Left cardiac atrium (tissue), 4 donors: ENCODE data around the gene CDK5. TPM values are rescaled to one million over a fixed set of nuclear protein-coding genes. Genes with fewer than 3 reads are reported as not detected.

Experiments
- ATAC-seq, 2 donors: fragments of 200-7000 bp; cut with Tn5 transposase; one replicate each; pipeline ENCODE4 v1.9.1; 2020; ENCODE audit warnings: mild to moderate bottlenecking in 2 of 2, moderate library complexity in 2 of 2
- DNase-seq: peaks from one replicate; pipeline ENCODE4 v3.0.0-alpha.2; 2020
- intact Hi-C, 2 donors: fragments of 100-400 bp; cut with DNase I; formaldehyde crosslinking; loops; one replicate each; pipeline versions ENCODE4 v1.14.1 to v1.15.1; 2022 to 2023
- total RNA-seq, 2 donors: library from RNA; stranded (reverse); fragmentation: NEBNext Ultra II Directional; extraction: Animal tissue kit (Norgen Biotek cat#: 25700); gene quantifications; one replicate each; pipeline ENCODE4 v1.2.1, GENCODE V29; 2021
- donor health status: DM: no; HTN: yes; CAD: no.
- donor health status: DM: no; HTN: yes; CAD: no; lungs with severe emphysema.
- donor health status: DM: yes; HTN: yes; CAD: no.
- donor health status: Dilated cardiomyopathy.

The CDK5 gene
- total RNA-seq, 2 donors from 2014 or later: 5.1 to 7.8 TPM

DNA sequence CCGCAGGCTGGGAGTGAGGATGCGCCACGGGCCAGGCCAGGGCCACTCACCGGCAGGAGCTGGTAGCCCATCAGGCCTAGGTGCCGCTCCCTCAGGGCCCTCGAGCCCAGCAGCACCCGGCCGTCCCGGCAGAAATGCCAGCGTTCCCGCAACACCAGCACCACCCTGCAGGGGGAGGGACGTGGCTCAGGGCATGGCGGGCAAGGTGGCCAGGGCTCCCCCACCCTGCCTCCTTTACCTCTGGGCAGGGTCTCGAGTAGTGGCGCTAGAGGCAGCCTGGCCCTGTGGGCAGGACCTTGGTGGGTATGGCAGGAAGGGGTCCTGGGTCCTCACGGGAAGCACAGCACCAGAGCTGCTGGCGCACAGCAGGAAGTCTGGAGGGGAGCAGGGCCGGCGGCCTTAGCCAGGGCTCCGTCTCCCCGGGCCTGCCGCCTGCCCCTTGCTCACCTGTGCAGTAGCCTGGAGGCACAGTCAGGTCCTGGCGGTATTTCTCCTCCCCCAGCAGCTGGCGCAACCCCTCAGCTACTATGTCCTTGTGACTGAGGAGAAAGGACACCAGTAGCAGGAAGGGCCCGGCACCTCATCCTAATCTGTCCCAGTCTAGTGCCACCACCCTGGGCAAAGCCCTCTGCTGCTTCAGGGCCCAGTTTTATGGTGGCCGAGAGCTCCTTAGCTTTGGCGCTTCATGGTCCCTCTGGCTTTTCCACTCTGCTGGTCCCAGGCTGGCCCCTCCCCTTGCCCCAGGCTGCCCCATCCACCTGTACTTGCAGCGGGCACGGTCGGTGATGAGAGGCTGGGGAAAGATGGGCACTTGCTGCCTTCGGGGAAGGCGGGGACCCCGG, 19.4 kb upstream of the CDK5 start:
- intact Hi-C loops: no loop called here
- no peak for ATAC-seq
- DNase-seq: no peak

GRCh38 chr7:151075978-151076426, 18.3 kb upstream of the CDK5 start:
- DNase-seq (no peak), ATAC-seq (no peak)
- intact Hi-C loops: no loop called here

DNA sequence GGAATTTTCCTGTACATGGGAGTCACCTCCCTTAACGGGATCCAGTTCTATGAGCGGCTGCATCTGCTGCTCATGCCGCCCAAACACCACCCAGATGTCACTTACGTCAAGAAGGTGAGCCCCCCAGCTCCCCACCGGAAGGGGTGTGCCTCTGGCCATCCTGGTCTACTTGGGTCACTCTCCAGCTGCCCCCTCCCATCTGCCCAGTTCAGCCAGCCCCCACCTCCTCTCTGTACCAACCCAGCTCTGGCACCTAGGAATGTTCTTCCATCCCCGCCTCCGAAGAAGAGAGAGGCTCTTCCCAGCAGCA, 17.9 kb upstream of the CDK5 start:
- DNase-seq (no peak), ATAC-seq (no peak)
- intact Hi-C loops: no loop called here

DNA sequence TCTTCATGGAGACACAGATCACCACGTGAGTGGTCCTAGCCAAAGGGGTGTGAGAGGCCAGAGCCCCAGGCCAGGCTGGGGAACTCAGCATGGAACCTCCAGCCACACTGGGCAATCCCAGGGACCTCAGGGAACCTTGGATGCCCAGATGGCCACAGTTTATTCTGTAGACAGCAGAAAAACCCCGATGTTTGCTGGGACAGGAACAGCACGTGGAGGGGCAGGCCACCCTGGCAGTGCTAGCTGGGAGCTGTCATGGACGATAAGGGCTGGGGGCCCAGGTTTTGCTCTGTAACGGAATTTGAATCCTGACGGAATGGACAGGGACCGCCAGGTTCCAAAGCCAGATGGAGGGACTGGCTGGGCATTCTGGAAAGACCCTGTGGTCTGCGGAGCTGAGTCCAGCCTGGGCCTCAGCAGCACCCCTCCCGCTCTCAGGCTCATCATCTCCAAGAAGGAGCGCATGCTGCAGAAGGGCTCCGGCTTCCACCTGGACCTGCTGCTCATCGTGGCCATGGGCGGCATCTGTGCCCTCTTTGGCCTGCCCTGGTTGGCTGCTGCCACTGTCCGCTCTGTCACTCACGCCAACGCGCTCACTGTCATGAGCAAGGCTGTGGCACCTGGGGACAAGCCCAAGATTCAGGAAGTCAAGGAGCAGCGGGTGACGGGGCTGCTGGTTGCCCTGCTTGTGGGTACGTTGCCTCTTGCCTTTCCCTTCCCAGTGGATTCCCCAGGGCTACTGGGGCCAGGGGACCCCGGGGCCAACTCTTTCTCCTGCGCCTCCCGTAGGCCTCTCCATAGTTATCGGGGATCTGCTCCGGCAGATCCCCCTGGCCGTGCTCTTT, 17.3 kb upstream of the CDK5 start:
- DNase-seq: no peak
- intact Hi-C loops: no loop called here
- no peak for ATAC-seq

- ATAC-seq (no peak), DNase-seq (no peak)
- intact Hi-C loops: no loop called here
These were observed 16.3 kb upstream of the CDK5 start for GRCh38 chr7:151073990-151074389.

GRCh38 chr7:151071032-151071866, 13.6 kb upstream of the CDK5 start:
- ATAC-seq (no peak), DNase-seq (no peak)
- intact Hi-C loops: no loop called here

DNA sequence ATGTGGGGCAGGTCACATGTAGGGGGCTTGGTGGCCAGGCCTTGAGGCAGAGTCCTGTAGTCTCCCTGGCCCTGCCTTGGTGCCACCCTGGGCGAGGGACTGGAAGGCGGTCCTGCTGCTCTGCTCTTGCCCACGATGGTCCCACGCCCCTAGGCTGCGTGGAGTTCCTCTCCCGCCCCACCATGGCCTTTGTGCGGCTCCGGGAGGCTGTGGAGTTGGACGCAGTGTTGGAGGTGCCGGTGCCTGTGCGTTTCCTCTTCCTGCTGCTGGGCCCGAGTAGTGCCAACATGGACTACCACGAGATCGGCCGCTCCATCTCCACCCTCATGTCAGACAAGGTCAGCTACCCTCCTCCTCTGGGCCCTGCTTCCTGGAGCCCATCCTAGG, 12.9 kb upstream of the CDK5 start:
- ATAC-seq: no peak
- DNase-seq: no peak
- intact Hi-C loops: no loop called here

GRCh38 chr7:151069841-151070573, 12.3 kb upstream of the CDK5 start:
- no peak for DNase-seq
- intact Hi-C loops: no loop called here

DNA sequence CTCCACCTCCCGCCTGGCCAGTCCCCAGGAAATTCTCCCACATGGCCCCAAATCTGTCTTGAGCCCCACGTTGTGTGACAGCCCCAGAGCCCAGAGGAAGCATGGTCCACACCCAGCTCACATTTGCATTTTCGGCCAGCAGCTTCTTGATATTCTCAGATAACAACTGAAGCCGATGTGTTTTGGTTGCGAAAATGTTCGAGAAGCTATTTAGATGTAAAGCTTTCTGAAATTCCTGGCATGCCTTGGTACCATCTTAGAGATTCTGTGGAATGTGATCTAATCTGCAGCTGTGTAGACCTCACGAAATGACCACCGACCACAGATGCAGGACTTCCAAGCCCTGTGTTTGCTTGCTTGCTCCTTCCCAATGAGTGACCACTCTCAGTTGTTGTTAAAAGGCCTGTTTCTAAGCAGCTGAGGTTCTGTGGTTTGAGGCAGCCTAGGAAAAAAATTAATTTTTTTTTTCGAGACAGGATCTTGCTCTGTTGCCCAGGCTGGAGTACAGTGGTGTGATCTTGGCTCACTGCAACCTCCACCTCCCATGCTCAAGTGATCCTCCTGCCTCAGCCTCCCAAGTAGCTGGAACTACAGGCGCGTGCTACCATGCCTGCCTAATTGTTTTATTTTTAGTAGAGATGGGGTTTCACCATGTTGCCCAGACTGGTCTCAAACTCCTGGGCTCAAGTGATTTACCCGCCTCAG, 10.5 kb upstream of the CDK5 start:
- ATAC-seq (no peak), DNase-seq (no peak)
- intact Hi-C loops: no loop called here

More at GRCh38 chr7:151069841-151070573, 12.3 kb upstream of the CDK5 start:
- ATAC-seq: no peak

GRCh38 chr7:151066273-151066974, 8.7 kb upstream of the CDK5 start:
- ATAC-seq: no peak
- no peak for DNase-seq
- intact Hi-C loops: no loop called here

DNA sequence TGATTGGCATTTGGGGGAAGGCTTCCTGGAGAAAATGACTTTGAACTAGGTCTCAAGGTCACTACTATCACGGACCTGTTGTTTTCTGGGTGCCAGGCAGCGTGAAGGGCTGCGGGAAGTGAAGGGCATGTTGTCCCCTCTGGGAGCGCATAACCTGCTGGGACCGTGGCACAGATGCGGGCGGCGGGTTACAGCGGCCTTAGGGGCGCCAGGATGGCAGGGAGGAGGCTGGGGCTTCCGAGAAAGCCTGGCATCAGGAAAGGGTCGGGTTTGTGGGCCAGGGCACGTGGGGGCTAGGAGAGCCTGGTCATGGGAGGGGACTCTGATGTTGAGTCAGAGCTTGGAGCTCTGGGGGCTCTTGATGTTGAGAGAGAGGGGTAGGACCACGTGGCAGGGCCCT, 7.8 kb upstream of the CDK5 start:
- no peak for DNase-seq
- ATAC-seq: no peak
- intact Hi-C loops: no loop called here

DNA sequence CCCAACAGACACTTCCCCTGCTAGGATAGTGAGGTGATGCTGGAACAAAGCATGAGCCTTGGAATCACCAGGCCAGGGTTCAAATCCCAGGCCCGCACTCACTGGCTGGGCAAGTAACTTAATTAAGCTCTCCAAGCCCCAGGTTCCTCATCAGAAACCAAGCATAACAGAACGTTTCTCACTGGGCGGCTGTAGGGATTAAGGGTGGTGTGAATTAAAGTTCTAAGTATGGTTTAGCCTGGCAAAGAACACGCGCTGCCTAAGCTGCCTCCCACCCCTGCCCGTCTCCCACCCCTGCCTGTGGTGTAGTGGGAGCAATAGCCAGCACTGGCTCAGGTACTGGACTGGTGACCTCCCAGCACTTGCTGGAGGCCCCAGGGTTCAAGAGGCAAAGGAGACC, 7.3 kb upstream of the CDK5 start:
- ATAC-seq (no peak), DNase-seq (no peak)
- intact Hi-C loops: no loop called here

DNA sequence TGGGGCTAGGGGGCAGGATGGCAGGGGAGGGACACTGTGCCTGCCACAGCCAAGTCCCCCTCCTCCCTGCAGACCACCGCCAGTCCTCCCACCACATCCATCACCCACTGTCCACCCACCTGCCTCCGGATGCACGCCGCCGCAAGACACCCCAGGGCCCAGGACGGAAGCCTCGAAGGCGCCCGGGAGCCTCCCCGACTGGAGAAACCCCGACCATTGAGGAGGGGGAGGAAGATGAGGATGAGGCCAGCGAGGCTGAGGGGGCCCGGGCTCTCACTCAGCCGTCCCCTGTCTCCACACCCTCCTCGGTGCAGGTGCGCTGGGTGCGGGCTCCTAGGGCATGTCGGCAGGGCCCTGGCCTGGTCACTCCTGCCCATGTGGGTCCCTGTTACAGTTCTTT, 6.8 kb upstream of the CDK5 start:
- intact Hi-C loops: no loop called here
- DNase-seq: no peak
- no peak for ATAC-seq

DNA sequence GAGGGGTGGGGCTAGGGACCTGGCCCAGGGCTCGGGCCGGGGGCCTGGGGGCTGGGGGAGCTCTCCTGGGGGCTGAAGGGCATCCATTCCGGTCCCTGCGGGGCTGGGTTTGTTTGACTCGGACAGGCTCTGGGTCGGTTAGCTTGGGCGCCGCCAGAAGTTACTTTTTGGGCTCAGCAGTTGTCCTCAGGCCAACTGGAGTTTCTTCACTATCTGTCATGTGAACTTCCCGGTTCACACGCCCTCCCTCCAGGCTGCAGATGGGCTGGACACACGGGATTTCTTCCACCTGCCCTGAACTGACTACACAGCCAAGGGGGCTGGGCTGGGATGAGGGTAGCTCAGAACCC, 5.5 kb upstream of the CDK5 start:
- intact Hi-C loops: no loop called here
- DNase-seq: peak; percentile 60
- peak; percentile 2 to 6 for ATAC-seq

DNA sequence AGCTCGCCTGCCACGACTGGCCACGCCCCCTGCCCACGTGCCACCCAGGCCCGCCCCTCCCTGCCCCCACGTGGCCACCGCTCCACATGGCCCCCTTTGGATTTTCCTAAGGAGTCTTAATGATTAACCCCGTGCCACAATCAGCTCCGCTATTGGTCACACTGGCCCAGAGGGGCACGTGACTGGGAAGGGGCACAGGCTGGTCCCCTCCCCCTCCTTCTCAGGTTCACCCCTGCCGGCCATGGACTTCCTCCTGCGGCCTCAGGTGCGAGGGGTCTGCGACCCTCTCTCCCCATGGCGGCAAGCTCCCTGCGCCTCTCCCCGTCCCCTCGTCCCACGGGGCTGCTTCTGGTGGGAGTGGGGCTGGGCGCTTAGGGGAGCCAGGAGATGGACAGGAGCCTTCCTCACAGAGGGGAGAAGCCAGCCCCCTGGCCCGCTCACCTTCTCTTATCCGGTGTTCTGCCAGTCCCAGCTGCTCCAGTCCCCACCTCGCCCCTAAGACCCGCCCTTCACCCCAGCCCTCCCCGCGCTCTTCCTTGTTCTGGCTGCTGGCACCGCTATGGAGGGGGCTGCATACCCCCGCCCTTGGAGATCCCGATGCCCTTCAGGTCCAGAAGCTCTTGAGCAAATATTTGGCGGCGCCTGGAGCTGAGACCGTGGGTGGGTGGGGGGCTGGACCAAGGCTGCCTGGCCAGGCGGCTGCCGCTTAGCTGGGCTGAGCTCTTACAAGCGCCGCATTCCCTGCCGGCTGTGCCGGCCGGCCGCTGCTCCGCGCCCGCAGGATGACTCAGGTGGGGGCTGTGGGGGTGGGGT, 4.9 kb upstream of the CDK5 start:
- ATAC-seq (peak; percentile 6 to 44), DNase-seq (peak; percentile 54)
- intact Hi-C loops: no loop called here

GRCh38 chr7:151062111-151062398, 4.4 kb upstream of the CDK5 start:
- intact Hi-C loops: no loop called here
- no peak for DNase-seq
- no peak for ATAC-seq
